Lower leg skin (tissue), 4 donors: ENCODE results near the gene PCP2. TPM values are rescaled to one million over a fixed set of nuclear protein-coding genes. Genes with fewer than 3 reads are reported as not detected.

Source experiments
- DNase-seq, 2 donors: peaks; one replicate each; pipeline ENCODE4 v3.0.0-alpha.2; 2019; ENCODE audit warnings: low spot score in 2 of 2
- H3K4me3 ChIP-seq: fragments of 200-600 bp; sonication (generic); 2 replicates; pipeline ENCODE4 v1.5.1; 2017; ENCODE audit warnings: mild to moderate bottlenecking, low read depth; ENCODE audit not compliant: poor library complexity, severe bottlenecking
- POLR2A ChIP-seq, 2 donors: fragments of 450-650 bp; IDR thresholded peaks; one replicate each; pipeline ENCODE4 v1.6.1; 2016 to 2017; ENCODE audit warnings: antibody characterized with exemption in 2 of 2, mild to moderate bottlenecking in 1 of 2, moderate library complexity in 1 of 2
- WGBS, 2 donors: methylation state at CpG; one replicate each; pipeline ENCODE4 v1.1.5; 2018; 5-methylcytosine and 5-hydroxymethylcytosine counted together
- intact Hi-C: fragments of 100-400 bp; cut with DNase I; formaldehyde crosslinking; loops from one replicate; pipeline ENCODE4 v1.15.0; 2023; ENCODE audit warnings: low total_unique reads
- total RNA-seq, 4 donors: library from RNA; depleted of rRNA; stranded (reverse); fragments of >200 nt; gene quantifications; one replicate each; pipeline ENCODE4 v1.1.0, GENCODE V29; 2016
- TF ChIP-seq, protein P1 (sequence below), 3 donors: fragments of 450-650 bp; IDR thresholded peaks; one replicate each; pipeline ENCODE4 v1.5.1; 2016; ENCODE audit warnings: antibody characterized with exemption in 3 of 3, mild to moderate bottlenecking in 3 of 3, moderate library complexity in 2 of 3

Gene PCP2
- total RNA-seq, 4 donors from 2014 or later, result 1.1 to 6.5 (median 4.2) TPM; not detected in 1

DNA sequence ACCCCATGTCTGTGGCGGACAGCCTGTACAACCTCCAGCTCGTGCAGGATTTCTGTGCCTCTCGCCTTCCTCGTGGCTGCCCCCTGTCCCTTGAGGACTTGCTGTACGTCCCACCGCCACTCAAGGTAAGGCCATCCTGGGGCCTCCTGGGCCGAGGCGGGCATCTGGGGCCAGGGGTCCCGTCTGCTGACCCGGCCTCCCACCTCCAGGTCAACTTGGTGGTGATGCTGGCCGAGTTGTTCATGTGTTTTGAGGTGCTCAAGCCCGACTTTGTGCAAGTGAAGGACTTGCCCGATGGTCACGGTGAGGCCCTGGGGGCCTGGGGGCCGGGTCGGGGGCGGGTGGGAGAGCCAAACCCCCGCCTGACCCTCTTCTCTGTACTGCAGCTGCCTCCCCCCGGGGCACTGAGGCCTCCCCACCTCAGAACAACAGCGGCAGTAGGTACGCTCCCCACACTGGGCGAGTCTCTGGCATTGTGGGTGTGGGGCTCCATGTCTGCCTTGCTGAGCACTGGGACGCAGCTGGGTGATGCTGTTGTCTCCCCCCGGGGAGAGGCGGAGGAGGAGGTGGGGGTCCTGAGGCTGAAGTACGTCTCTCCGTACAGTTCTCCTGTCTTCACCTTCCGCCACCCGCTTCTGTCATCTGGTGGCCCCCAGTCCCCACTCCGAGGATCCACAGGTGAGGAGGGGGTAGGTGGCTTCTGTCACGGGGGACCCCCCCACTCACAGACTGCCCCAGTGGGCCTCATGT lies 22.9 kb downstream of the PCP2 start:
- no peak overlapping the region for H3K4me3 ChIP-seq
- TF ChIP-seq, protein P1, sequence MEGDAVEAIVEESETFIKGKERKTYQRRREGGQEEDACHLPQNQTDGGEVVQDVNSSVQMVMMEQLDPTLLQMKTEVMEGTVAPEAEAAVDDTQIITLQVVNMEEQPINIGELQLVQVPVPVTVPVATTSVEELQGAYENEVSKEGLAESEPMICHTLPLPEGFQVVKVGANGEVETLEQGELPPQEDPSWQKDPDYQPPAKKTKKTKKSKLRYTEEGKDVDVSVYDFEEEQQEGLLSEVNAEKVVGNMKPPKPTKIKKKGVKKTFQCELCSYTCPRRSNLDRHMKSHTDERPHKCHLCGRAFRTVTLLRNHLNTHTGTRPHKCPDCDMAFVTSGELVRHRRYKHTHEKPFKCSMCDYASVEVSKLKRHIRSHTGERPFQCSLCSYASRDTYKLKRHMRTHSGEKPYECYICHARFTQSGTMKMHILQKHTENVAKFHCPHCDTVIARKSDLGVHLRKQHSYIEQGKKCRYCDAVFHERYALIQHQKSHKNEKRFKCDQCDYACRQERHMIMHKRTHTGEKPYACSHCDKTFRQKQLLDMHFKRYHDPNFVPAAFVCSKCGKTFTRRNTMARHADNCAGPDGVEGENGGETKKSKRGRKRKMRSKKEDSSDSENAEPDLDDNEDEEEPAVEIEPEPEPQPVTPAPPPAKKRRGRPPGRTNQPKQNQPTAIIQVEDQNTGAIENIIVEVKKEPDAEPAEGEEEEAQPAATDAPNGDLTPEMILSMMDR (IDR thresholded peaks at IDR 0.05), result no peak
- TF ChIP-seq POLR2A (IDR thresholded peaks at IDR 0.05), result no peak
- intact Hi-C loops, result no loop called here
- DNase-seq, result no peak
- whole genome bisulfite sequencing, 2 donors, result 84% methylated on average over 29 to 30 of the region's 31 CpGs

DNA sequence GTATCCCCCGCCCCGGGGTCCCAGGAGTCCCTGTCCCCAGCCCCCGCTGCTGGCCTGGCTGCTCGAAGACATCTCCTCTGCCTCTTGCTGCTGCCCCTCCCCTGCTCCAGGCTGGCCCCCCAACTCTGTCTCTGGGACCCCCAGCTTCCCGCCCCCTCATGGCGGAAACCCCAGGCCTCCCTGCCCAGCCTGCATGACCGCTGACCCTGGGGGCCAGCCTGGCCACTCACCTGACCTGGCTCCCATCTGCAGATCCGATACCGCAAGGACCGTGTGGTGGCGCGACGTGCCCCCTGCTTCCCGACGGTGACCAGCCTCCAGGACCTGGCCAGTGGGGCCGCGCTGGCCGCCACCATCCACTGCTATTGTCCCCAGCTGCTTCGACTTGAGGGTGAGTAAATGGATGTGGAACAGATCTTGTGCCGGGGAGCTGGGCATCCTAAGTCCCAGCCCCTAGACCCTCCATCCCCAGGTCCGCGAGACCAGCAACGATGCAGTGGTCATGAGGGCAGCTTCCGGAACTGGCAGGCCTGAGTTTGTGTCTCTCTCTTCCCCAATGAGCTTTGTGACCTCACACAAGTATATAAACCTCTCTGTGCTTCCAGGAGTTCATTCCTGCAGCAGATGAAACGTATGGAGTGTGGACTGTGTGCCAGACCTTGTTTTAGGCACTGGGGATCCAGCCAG lies 25.5 kb downstream of the PCP2 start:
- intact Hi-C loops, result no loop called here
- no peak overlapping the region for H3K4me3 ChIP-seq
- no peak for DNase-seq
- 91 to 93% methylated on average over 19 to 24 of the region's 25 CpGs for WGBS, 2 donors
- TF ChIP-seq, protein P1 (IDR thresholded peaks at IDR 0.05), result no peak
- TF ChIP-seq POLR2A (IDR thresholded peaks at IDR 0.05), result no peak

DNA sequence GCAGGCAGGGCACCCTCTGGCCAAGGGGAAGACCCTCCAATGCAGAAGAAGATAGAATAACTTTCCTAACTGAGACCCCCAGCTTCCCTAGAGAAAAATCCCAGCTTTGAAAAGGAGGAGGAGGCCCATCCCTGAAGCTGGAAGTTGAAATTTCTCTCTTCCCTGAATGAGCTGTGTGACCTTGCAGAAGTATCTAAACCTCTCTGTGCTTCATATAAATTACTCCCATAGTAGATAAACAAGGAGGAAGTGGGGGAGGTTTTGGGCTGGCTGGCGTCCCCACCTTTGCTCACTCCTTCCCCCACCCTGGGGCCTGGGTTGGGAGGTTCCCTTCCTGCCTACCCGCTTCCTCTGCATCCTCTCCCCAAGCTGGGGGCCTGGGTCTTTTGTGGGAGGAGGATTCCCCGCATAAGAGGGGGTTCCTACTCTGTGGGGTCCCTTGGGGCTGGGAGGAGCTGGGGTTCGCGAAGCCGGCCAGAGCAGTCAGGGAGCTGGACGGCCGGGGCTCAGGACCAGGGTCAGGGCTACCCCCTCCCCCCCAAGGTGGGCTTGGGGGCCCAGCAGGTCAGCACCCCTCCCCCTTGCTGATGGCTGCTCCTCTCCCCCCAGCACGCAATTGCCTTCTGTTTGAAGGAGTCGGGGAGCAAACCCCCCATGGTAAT lies 26.2 kb downstream of the PCP2 start:
- intact Hi-C loops, result no loop called here
- TF ChIP-seq, protein P1 (IDR thresholded peaks at IDR 0.05), result no peak
- no peak for TF ChIP-seq POLR2A (IDR thresholded peaks at IDR 0.05)
- no peak for DNase-seq
- H3K4me3 ChIP-seq, result no peak overlapping the region
- 78 to 83% methylated on average over 9 to 10 of the region's 10 CpGs for WGBS, 2 donors

DNA sequence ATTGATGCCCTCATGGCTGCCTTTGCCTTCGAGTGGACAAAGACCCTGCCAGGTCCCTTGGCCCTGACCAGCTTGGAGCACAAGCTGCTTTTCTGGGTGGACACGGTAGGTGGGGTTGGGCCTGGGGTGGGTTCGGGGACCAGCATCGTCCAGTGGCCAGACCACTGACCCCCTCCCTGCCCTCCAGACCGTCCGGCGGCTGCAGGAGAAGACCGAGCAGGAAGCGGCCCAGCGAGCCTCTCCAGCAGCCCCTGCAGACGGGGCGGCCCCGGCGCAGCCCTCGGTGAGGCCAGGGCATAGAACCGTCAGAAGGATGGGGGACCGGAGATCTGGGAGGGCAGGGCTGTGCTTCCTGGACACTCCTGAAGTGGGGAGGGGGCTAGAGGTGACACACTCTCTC lies 27.2 kb downstream of the PCP2 start:
- H3K4me3 ChIP-seq, result no peak overlapping the region
- no peak for TF ChIP-seq POLR2A (IDR thresholded peaks at IDR 0.05)
- TF ChIP-seq, protein P1 (IDR thresholded peaks at IDR 0.05), result no peak
- 87 to 88% methylated on average over 13 to 17 of the region's 17 CpGs for WGBS, 2 donors
- intact Hi-C loops, result no loop called here
- DNase-seq, result no peak

DNA sequence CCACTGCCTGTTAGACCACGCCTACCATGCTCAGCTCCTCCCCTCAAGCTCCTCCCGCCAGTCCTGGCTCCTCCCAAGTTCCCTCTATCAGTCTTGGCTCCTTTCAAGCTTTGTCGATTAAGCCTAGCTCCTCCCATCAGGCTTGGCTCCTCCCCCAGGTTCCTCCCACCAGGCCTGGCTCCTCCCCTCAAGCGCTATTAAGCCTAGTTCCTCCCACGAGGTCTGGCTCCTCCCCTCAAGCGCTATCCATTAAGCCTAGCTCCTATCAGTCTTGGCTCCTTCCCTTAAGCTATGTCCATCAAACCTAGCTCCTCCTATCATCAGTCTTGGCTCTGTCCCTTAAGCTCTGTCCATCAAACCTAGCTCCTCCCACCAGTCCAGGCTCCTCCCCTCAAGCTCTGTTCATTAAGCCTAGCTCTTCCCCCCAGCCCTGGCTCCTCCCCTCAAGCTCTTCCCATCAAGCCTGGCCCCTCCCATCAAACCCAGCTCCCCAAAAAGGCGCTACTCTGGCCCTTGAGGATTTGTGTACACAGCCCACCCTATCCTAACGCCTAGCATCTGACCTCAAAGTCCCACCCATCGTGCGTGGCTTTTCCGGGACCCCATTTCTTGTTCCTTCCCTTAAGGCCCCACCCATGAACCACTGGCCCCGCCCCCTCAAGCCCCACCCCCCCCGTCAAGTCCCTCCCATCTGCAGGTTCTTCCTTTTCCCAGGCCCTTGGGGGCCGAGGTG lies 27.9 kb downstream of the PCP2 start:
- WGBS, 2 donors, result 72 to 78% methylated on average over 14 of the region's 14 CpGs
- DNase-seq, result no peak

More for the DNA sequence above, 27.9 kb downstream of the PCP2 start:
- no peak for TF ChIP-seq POLR2A (IDR thresholded peaks at IDR 0.05)
- TF ChIP-seq, protein P1 (IDR thresholded peaks at IDR 0.05), result no peak
- intact Hi-C loops, result no loop called here
- H3K4me3 ChIP-seq, result no peak overlapping the region
